Panc1 (cell line): ENCODE measurements around the gene CD58.

Experiments
- POLR2AphosphoS5 ChIP-seq: IDR thresholded peaks from 2 replicates; pipeline ENCODE4 v1.6.1; 2012; ENCODE audit warnings: mild to moderate bottlenecking, low read depth, low read length, moderate library complexity
- TF ChIP-seq, protein P1 (sequence below): fragments of 450-650 bp; IDR thresholded peaks from 2 replicates; pipeline ENCODE4 v1.5.1; 2017; ENCODE audit warnings: mild to moderate bottlenecking
- TF ChIP-seq, protein P2 (sequence below), 2 experiments: IDR thresholded peaks; 2 replicates each; pipeline ENCODE4 v1.6.1; 2011 to 2012; ENCODE audit warnings: low read depth in 2 of 2, control low read depth in 1 of 2, low read length in 1 of 2, mild to moderate bottlenecking in 1 of 2, moderate library complexity in 1 of 2; ENCODE audit not compliant: insufficient read depth in 1 of 2

DNA sequence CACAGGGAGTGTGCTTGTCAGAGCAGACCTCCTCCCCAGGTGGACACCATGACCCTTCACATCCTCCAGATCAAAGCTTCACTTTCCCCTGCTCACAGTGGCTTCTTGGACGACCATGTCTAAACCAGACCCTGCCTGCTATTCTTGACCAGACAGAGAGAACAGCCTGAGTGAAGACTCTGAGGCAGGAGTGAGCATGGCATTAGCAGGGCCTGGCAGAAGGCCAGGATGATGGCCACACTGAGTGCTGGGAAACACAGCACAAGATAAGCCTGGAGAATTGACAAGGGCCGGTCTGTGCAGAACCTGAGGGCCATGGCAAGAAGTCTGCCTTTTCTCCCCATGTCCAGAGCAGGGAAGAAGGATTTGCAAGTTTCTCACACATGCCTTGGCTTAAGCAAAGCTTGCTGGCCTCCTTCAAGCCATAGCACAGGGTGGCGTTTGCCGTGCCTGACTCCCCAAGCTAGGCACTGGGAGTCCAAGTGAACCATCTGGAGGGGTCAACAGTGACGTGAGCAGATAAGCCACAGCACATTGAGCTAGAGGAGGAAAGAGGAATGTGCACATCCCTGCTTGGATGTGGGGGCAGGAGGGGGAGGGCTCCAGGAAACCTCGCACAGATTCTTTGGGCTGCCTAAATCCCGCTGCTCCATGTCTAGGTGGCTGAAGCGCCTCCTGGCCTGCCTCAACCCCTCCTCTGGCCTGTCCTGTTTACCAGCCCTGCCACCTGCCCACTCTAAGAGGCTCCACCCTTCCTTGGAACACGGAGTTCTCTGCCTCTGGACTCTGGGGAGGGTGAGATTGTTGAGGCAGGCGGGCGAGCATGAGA, 87.1 kb downstream of the CD58 start:
- TF ChIP-seq, protein P1, sequence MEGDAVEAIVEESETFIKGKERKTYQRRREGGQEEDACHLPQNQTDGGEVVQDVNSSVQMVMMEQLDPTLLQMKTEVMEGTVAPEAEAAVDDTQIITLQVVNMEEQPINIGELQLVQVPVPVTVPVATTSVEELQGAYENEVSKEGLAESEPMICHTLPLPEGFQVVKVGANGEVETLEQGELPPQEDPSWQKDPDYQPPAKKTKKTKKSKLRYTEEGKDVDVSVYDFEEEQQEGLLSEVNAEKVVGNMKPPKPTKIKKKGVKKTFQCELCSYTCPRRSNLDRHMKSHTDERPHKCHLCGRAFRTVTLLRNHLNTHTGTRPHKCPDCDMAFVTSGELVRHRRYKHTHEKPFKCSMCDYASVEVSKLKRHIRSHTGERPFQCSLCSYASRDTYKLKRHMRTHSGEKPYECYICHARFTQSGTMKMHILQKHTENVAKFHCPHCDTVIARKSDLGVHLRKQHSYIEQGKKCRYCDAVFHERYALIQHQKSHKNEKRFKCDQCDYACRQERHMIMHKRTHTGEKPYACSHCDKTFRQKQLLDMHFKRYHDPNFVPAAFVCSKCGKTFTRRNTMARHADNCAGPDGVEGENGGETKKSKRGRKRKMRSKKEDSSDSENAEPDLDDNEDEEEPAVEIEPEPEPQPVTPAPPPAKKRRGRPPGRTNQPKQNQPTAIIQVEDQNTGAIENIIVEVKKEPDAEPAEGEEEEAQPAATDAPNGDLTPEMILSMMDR, result no peak
- no peak for TF ChIP-seq POLR2AphosphoS5
- TF ChIP-seq, protein P2, sequence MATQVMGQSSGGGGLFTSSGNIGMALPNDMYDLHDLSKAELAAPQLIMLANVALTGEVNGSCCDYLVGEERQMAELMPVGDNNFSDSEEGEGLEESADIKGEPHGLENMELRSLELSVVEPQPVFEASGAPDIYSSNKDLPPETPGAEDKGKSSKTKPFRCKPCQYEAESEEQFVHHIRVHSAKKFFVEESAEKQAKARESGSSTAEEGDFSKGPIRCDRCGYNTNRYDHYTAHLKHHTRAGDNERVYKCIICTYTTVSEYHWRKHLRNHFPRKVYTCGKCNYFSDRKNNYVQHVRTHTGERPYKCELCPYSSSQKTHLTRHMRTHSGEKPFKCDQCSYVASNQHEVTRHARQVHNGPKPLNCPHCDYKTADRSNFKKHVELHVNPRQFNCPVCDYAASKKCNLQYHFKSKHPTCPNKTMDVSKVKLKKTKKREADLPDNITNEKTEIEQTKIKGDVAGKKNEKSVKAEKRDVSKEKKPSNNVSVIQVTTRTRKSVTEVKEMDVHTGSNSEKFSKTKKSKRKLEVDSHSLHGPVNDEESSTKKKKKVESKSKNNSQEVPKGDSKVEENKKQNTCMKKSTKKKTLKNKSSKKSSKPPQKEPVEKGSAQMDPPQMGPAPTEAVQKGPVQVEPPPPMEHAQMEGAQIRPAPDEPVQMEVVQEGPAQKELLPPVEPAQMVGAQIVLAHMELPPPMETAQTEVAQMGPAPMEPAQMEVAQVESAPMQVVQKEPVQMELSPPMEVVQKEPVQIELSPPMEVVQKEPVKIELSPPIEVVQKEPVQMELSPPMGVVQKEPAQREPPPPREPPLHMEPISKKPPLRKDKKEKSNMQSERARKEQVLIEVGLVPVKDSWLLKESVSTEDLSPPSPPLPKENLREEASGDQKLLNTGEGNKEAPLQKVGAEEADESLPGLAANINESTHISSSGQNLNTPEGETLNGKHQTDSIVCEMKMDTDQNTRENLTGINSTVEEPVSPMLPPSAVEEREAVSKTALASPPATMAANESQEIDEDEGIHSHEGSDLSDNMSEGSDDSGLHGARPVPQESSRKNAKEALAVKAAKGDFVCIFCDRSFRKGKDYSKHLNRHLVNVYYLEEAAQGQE (IDR thresholded peaks at IDR 0.05; ENCODE audit: insufficient read depth in 1 of 2, low read depth in 2 of 2, low read length in 1 of 2), result no peak
